Measurements from ENCODE around the gene LDLRAP1. TPM values are rescaled to one million over a fixed set of nuclear protein-coding genes. Genes with fewer than 3 reads are reported as not detected.
"Not testable (repeated sequence)": the region's sequence is repeated elsewhere in the genome, so short reads cannot be mapped to it uniquely, and the experiment has no call there.

The LDLRAP1 gene
- polyA plus RNA-seq, 4 donors = 12.4 to 15.4 (median 14.3) TPM

- no peak for DNase-seq (ENCODE audit: low read depth in 4 of 4, low spot score in 2 of 4)
Measured at GRCh38 chr1:25572708-25573590, 29.5 kb downstream of the LDLRAP1 start.

- no peak for DNase-seq (ENCODE audit: low read depth in 4 of 4, low spot score in 2 of 4)
Measured at GRCh38 chr1:25573591-25573930, 30.2 kb downstream of the LDLRAP1 start.

GRCh38 chr1:25573961-25574360 is 30.6 kb downstream of the LDLRAP1 start:
- DNase-seq (ENCODE audit: low read depth in 4 of 4, low spot score in 2 of 4) = no peak

GRCh38 chr1:25575191-25575590 is 31.8 kb downstream of the LDLRAP1 start:
- no peak for DNase-seq (ENCODE audit: low read depth in 4 of 4, low spot score in 2 of 4)

- DNase-seq (ENCODE audit: low read depth in 4 of 4, low spot score in 2 of 4) = no peak
Measured at GRCh38 chr1:25576459-25577133, 33.2 kb downstream of the LDLRAP1 start.

GRCh38 chr1:25577134-25577920 is 33.9 kb downstream of the LDLRAP1 start:
- no peak for DNase-seq (ENCODE audit: low read depth in 4 of 4, low spot score in 2 of 4)

GRCh38 chr1:25579292-25580252 is 36.2 kb downstream of the LDLRAP1 start:
- DNase-seq (ENCODE audit: low read depth in 4 of 4, low spot score in 2 of 4) = no peak

GRCh38 chr1:25580927-25581326 is 37.5 kb downstream of the LDLRAP1 start:
- no peak for DNase-seq (ENCODE audit: low read depth in 4 of 4, low spot score in 2 of 4)

GRCh38 chr1:25581764-25582163 is 38.4 kb downstream of the LDLRAP1 start:
- no peak for DNase-seq (ENCODE audit: low read depth in 4 of 4, low spot score in 2 of 4)

- no peak for DNase-seq (ENCODE audit: low read depth in 4 of 4, low spot score in 2 of 4)
Measured at GRCh38 chr1:25583519-25584370, 40.3 kb downstream of the LDLRAP1 start.

- no peak for DNase-seq (ENCODE audit: low read depth in 4 of 4, low spot score in 2 of 4)
Measured at GRCh38 chr1:25586181-25586588, 42.8 kb downstream of the LDLRAP1 start.

- DNase-seq (ENCODE audit: low read depth in 4 of 4, low spot score in 2 of 4) = no peak
Measured at GRCh38 chr1:25587290-25587689, 43.9 kb downstream of the LDLRAP1 start.

- DNase-seq (ENCODE audit: low read depth in 4 of 4, low spot score in 2 of 4) = not testable (repeated sequence)
Measured at GRCh38 chr1:25588224-25588623, 44.8 kb downstream of the LDLRAP1 start.

- DNase-seq (ENCODE audit: low read depth in 4 of 4, low spot score in 2 of 4) = not testable (repeated sequence)
Measured at GRCh38 chr1:25588786-25589185, 45.4 kb downstream of the LDLRAP1 start.

GRCh38 chr1:25590096-25590824 is 46.9 kb downstream of the LDLRAP1 start:
- no peak for DNase-seq (ENCODE audit: low read depth in 4 of 4, low spot score in 2 of 4)

- DNase-seq (ENCODE audit: low read depth in 4 of 4, low spot score in 2 of 4) = no peak
Measured at GRCh38 chr1:25593861-25594260, 50.5 kb downstream of the LDLRAP1 start.

- DNase-seq (ENCODE audit: low read depth in 4 of 4, low spot score in 2 of 4) = no peak
Measured at GRCh38 chr1:25594971-25595370, 51.6 kb downstream of the LDLRAP1 start.

- DNase-seq (ENCODE audit: low read depth in 4 of 4, low spot score in 2 of 4) = not testable (repeated sequence)
Measured at GRCh38 chr1:25596641-25597040, 53.2 kb downstream of the LDLRAP1 start.
